Measurements from ENCODE around the gene DNAJC13. TPM values are rescaled to one million over a fixed set of nuclear protein-coding genes. Genes with fewer than 3 reads are reported as not detected.

DNAJC13 gene
- total and polyA plus RNA-seq, 12 donors: 7.4 to 50.5 (median 38.4) TPM

GRCh38 chr3:132378048-132378762 lies 39.1 kb upstream of the DNAJC13 start:
- no peak for DNase-seq
- no peaks in the 10 kb centered on the region for H3K4me1 ChIP-seq (replicated peaks in 1 of 2)
- H3K27me3 ChIP-seq: peaks cover 7% of the 10 kb centered on the region
- no peak overlapping the region for H3K27ac ChIP-seq
- intact Hi-C loops (cut with DNase I): no loop called here
- no peaks in the 10 kb centered on the region for H3K9me3 ChIP-seq (replicated peaks in 1 of 3)
- WGBS, 4 donors: 73 to 76% (median 75%) methylated on average over 2 of the region's 2 CpGs
- H3K36me3 ChIP-seq (replicated peaks in 1 of 2): no peaks in the 10 kb centered on the region
- TF ChIP-seq POLR2A (IDR thresholded peaks at IDR 0.05): no peak
- TF ChIP-seq CTCF (IDR thresholded peaks at IDR 0.05): no peak
- H3K4me3 ChIP-seq: no peak overlapping the region

DNA sequence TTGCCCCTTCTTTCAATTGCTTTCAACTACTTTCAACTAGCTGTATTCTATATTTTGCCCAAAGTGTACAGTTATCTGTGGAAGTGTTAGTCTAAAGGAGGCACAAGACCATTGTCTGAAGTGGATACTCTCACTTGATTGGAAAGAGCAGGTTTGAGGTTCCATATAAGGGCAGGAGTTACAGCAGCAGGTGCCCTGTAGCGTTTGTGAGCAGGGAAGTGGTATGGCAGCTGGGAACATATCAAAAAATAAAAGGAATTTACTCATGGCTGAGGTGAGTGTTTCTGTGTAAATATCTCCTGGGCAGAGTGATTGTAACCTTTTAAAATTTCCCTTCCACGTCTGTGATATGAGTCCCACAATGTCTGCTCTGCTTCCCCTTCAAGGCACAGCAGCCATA lies 38.5 kb upstream of the DNAJC13 start:
- WGBS, 4 donors: 67 to 74% (median 69%) methylated on average over 2 of the region's 2 CpGs
- intact Hi-C loops (cut with DNase I): no loop called here
- no peaks in the 10 kb centered on the region for H3K36me3 ChIP-seq (replicated peaks in 1 of 2)
- no peak overlapping the region for H3K4me3 ChIP-seq
- H3K4me1 ChIP-seq (replicated peaks in 1 of 2): no peaks in the 10 kb centered on the region
- no peak overlapping the region for H3K27ac ChIP-seq
- no peak for DNase-seq
- H3K9me3 ChIP-seq (replicated peaks in 1 of 3): no peaks in the 10 kb centered on the region
- TF ChIP-seq CTCF (IDR thresholded peaks at IDR 0.05) (no peak), POLR2A (IDR thresholded peaks at IDR 0.05) (no peak)
- H3K27me3 ChIP-seq: peaks cover 11% of the 10 kb centered on the region

- no peaks in the 10 kb centered on the region for H3K9me3 ChIP-seq (replicated peaks in 1 of 3)
- no peak for TF ChIP-seq POLR2A (IDR thresholded peaks at IDR 0.05)
- no peak for TF ChIP-seq CTCF (IDR thresholded peaks at IDR 0.05)
- DNase-seq: no peak
- H3K4me1 ChIP-seq (replicated peaks in 1 of 2): no peaks in the 10 kb centered on the region
- H3K27ac ChIP-seq: no peak overlapping the region
- H3K4me3 ChIP-seq: no peak overlapping the region
- no peaks in the 10 kb centered on the region for H3K36me3 ChIP-seq (replicated peaks in 1 of 2)
- WGBS, 4 donors: 65 to 76% (median 73%) methylated on average over 1 of the region's 1 CpG
- peaks cover 11% of the 10 kb centered on the region for H3K27me3 ChIP-seq
- intact Hi-C loops (cut with DNase I): no loop called here
Measured at GRCh38 chr3:132380920-132381319, 36.4 kb upstream of the DNAJC13 start.

DNA sequence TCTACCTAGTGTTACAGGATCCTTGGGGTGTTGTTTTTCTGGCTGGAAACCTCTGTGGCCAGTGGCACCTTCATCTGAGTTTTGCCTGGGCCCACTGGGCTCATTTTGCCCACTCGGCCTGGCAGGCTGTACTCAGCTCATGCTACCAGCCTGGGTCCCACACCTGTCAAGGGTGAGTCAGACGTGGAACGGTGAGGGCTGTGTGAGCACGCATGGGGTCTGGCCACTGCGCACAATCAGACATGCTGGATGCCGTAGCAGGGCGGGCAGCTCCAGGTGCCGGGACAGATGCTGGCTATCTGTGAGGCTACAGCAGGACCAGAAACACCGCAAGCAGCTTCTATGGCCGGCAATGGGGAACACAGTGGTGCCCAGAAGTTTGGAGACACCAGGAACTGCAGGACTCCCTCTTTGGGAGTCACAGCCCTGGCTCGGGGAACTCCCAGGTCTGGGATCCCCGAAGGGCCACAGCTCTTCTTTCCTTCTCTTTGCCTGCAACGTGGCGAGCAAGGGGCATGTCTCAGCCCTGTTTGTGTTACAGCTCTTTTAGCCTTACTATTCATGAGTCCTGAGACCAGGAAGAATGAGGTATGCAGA lies 35.9 kb upstream of the DNAJC13 start:
- H3K27ac ChIP-seq: no peak overlapping the region
- H3K4me3 ChIP-seq: no peak overlapping the region
- no peak for DNase-seq
- H3K36me3 ChIP-seq (replicated peaks in 1 of 2): no peaks in the 10 kb centered on the region
- no peaks in the 10 kb centered on the region for H3K4me1 ChIP-seq (replicated peaks in 1 of 2)
- H3K27me3 ChIP-seq: peaks cover 11% of the 10 kb centered on the region
- intact Hi-C loops (cut with DNase I): no loop called here
- WGBS, 4 donors: 75 to 100% (median 89%) methylated on average over 5 to 14 of the region's 14 CpGs
- TF ChIP-seq POLR2A (IDR thresholded peaks at IDR 0.05) (no peak), CTCF (IDR thresholded peaks at IDR 0.05) (no peak)
- H3K9me3 ChIP-seq (replicated peaks in 1 of 3): no peaks in the 10 kb centered on the region
